Activated T-helper 2 cell treated with anti-CD3 and anti-CD28 coated beads, Interferon-gamma antibody, Interleukin-2, Interleukin-4, amounts not matched to agents 10 μg/mL and 5 μg/mL and 100 μg/mL, durations not matched to agents 14 hours and 24 hours and 36 hours (primary cell): ENCODE measurements around the gene JPH2. TPM values are rescaled to one million over a fixed set of nuclear protein-coding genes. Genes with fewer than 3 reads are reported as not detected.
"Not testable (repeated sequence)": the region's sequence is repeated elsewhere in the genome, so short reads cannot be mapped to it uniquely, and the experiment has no call there.

Experiments
- DNase-seq: peaks from one replicate; pipeline ENCODE4 v3.0.0; 2021; ENCODE audit warnings: low spot score
- H3K27ac Mint-ChIP-seq: one replicate; pipeline ENCODE4 v1.8.0; 2021; ENCODE audit warnings: mixed read lengths
- H3K27me3 Mint-ChIP-seq: one replicate; pipeline ENCODE4 v1.8.0; 2021; ENCODE audit warnings: low read depth, mixed read lengths
- H3K36me3 Mint-ChIP-seq: one replicate; pipeline ENCODE4 v1.8.0; 2021; ENCODE audit warnings: low read depth, mixed read lengths
- H3K4me1 Mint-ChIP-seq: one replicate; pipeline ENCODE4 v1.8.0; 2021; ENCODE audit warnings: low read depth, mixed read lengths
- H3K4me3 Mint-ChIP-seq: one replicate; pipeline ENCODE4 v1.8.0; 2021; ENCODE audit warnings: low read depth, mild to moderate bottlenecking, moderate library complexity, mixed read lengths
- H3K9me3 Mint-ChIP-seq: one replicate; pipeline ENCODE4 v1.8.0; 2021; ENCODE audit warnings: mixed read lengths
- intact Hi-C: fragments of 100-400 bp; cut with micrococcal nuclease; formaldehyde crosslinking; loops from one replicate; pipeline ENCODE4 v1.15.1; 2023
- total RNA-seq: library from RNA; stranded (reverse); gene quantifications from 2 replicates; pipeline ENCODE4 v1.2.3, GENCODE V29; 2022

JPH2 gene
- total RNA-seq, 1 donor from 2014 or later: not detected

GRCh38 chr20:44193801-44194200 is 6.8 kb upstream of the JPH2 start:
- H3K27ac Mint-ChIP-seq: no peak overlapping the region
- H3K4me1 Mint-ChIP-seq: peaks cover 7% of the 10 kb centered on the region
- no peak overlapping the region for H3K4me3 Mint-ChIP-seq
- intact Hi-C loops: loop anchor here (5.0 kb wide), 1 partner anchor 56 kb away; no protein-coding TSS in a partner anchor
- H3K27me3 Mint-ChIP-seq: peaks cover 12% of the 10 kb centered on the region
- peaks cover 25% of the 10 kb centered on the region for H3K36me3 Mint-ChIP-seq
- no peaks in the 10 kb centered on the region for H3K9me3 Mint-ChIP-seq
- DNase-seq: no peak

DNA sequence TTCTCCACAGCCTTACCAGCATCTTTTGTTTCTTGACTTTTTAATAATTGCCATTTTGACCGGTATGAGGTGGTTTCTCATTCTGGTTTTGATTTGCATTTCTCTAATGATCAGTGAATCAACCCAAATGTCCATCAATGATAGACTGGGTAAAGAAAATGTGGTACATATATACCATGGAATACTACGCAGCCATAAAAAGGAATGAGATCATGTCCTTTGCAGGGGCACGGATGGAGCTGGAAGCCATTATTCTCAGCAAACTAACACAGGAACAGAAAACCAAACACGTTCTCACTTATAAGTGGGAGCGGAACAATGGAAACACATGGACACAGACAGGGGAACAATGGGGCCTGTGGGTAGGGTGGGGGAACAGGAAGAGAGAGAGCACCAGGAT is 4.7 kb upstream of the JPH2 start:
- H3K27me3 Mint-ChIP-seq: peaks cover 27% of the 10 kb centered on the region
- DNase-seq, H3K4me3 Mint-ChIP-seq, H3K36me3 Mint-ChIP-seq, H3K4me1 Mint-ChIP-seq, H3K9me3 Mint-ChIP-seq, H3K27ac Mint-ChIP-seq: not testable (repeated sequence)
- intact Hi-C loops: loop anchor here (5.0 kb wide), 1 partner anchor 54 kb away; no protein-coding TSS in a partner anchor

- H3K27me3 Mint-ChIP-seq: peaks cover 36% of the 10 kb centered on the region
- not testable (repeated sequence) for H3K36me3 Mint-ChIP-seq
Observed at GRCh38 chr20:44190197-44190852, 3.3 kb upstream of the JPH2 start.

DNA sequence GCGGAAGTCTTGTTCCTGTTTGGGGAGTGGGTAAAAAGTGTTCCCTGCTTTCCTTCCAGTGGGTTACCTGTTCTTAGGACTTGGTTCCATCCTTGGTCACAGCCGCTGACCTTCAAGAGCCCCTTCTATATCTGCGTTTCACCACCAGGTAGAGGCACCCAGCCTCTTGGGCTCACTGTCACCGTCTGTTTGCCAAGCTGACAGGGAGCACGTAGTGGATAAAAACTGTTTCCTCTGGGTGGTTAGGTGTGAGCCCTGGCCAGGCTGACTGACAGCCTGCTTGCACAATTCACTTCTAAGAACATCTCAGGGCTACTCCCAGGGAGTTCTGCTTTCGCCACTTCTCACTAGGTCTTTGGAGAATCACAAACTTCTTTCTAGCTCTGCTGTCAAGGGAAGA is 1.8 kb upstream of the JPH2 start:
- DNase-seq: no peak
- peaks cover 3% of the 10 kb centered on the region for H3K4me1 Mint-ChIP-seq
- peaks cover 47% of the 10 kb centered on the region for H3K27me3 Mint-ChIP-seq
- intact Hi-C loops: no loop called here
- H3K4me3 Mint-ChIP-seq: no peak overlapping the region
- no peak overlapping the region for H3K27ac Mint-ChIP-seq
- H3K36me3 Mint-ChIP-seq: no peaks in the 10 kb centered on the region
- H3K9me3 Mint-ChIP-seq: no peaks in the 10 kb centered on the region

More at GRCh38 chr20:44190197-44190852, 3.3 kb upstream of the JPH2 start:
- H3K9me3 Mint-ChIP-seq, H3K4me1 Mint-ChIP-seq, H3K27ac Mint-ChIP-seq, H3K4me3 Mint-ChIP-seq: not testable (repeated sequence)
- DNase-seq: peak; percentile 17
- intact Hi-C loops: loop anchor here (1.0 to 5.0 kb wide), 2 partner anchors 53 to 74 kb away; no protein-coding TSS in a partner anchor

GRCh38 chr20:44187772-44188709 is 1.1 kb upstream of the JPH2 start:
- peaks cover 47% of the 10 kb centered on the region for H3K27me3 Mint-ChIP-seq
- no peaks in the 10 kb centered on the region for H3K36me3 Mint-ChIP-seq
- no peak overlapping the region for H3K27ac Mint-ChIP-seq
- intact Hi-C loops: no loop called here
- DNase-seq: no peak
- H3K4me1 Mint-ChIP-seq: peaks cover 3% of the 10 kb centered on the region
- H3K4me3 Mint-ChIP-seq: no peak overlapping the region
- no peaks in the 10 kb centered on the region for H3K9me3 Mint-ChIP-seq

GRCh38 chr20:44186674-44187053 is 324 bp downstream of the JPH2 start:
- Mint-ChIP-seq H3K4me1 (peaks cover 4% of the 10 kb centered on the region), H3K27ac (no peak overlapping the region), H3K9me3 (no peaks in the 10 kb centered on the region), H3K4me3 (no peak overlapping the region), H3K27me3 (peaks cover 51% of the 10 kb centered on the region), H3K36me3 (no peaks in the 10 kb centered on the region)
- intact Hi-C loops: no loop called here
- no peak for DNase-seq

DNA sequence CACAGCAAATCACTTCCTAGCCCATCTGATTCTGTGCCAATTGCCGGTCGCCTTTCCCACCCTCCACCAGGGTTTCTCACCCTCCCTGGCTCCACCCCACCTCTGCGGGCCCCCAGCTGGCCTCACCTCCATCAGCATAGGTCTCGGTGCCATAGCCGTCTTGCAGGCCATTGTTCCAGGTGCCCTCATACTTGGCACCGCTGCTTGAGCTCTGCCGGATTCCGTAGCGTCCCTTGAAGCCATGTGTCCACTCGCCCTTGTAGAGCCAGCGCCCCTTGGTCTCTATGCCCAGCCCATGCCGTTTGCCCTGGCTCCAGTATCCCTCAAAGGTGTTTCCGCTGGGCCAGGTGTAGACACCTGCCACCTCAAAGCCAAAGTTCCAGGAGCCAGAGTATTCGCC is 787 bp downstream of the JPH2 start:
- no peaks in the 10 kb centered on the region for H3K9me3 Mint-ChIP-seq
- peaks cover 4% of the 10 kb centered on the region for H3K4me1 Mint-ChIP-seq
- no peak overlapping the region for H3K4me3 Mint-ChIP-seq
- no peak for DNase-seq
- no peak overlapping the region for H3K27ac Mint-ChIP-seq
- no peaks in the 10 kb centered on the region for H3K36me3 Mint-ChIP-seq
- H3K27me3 Mint-ChIP-seq: peaks cover 55% of the 10 kb centered on the region
- intact Hi-C loops: no loop called here

DNA sequence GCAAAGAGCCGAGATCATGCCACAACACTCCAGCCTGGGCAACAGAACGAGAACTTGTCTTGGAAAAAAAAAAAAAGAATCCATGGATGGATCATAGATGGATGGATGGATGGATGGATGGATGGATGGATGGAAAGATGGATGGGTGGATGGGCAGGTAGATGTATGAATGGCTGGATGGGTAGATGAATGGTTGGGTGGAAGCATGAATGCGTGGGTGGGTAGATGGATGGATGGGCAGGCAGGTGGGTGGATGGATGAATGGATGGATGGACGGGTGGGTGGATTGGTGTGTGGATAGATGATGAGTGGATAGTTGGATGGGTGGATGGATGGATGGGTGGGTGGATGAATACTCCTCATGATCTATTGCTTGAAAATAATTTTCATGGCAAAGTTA is 1.4 kb downstream of the JPH2 start:
- intact Hi-C loops: no loop called here
- no peak overlapping the region for H3K4me3 Mint-ChIP-seq
- no peaks in the 10 kb centered on the region for H3K9me3 Mint-ChIP-seq
- peaks cover 56% of the 10 kb centered on the region for H3K27me3 Mint-ChIP-seq
- no peak overlapping the region for H3K27ac Mint-ChIP-seq
- DNase-seq: no peak
- H3K4me1 Mint-ChIP-seq: peaks cover 4% of the 10 kb centered on the region
- H3K36me3 Mint-ChIP-seq: no peaks in the 10 kb centered on the region

DNA sequence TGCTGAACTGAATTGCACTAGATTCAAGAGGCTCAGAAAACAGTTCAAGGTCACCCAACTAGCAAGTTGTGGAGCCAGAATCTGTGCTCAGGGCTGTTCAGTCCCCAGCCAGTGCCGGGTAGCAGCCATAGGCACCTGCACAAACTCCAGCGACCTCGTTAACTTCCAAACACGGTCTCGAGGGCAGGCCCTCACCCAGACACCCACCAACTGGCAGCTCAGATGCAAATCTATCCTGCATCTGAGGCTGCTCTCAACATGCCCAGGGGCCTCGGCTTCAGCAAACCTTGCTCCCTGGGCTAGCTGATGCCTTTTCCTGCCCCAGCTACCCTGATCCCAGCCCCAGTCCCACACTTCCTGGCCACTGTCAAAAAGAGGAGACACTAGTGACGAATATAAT is 3.7 kb downstream of the JPH2 start:
- Mint-ChIP-seq H3K36me3 (no peaks in the 10 kb centered on the region), H3K27ac (no peak overlapping the region), H3K9me3 (no peaks in the 10 kb centered on the region), H3K27me3 (peaks cover 49% of the 10 kb centered on the region), H3K4me1 (peaks cover 3% of the 10 kb centered on the region), H3K4me3 (no peak overlapping the region)
- DNase-seq: no peak
- intact Hi-C loops: no loop called here

DNA sequence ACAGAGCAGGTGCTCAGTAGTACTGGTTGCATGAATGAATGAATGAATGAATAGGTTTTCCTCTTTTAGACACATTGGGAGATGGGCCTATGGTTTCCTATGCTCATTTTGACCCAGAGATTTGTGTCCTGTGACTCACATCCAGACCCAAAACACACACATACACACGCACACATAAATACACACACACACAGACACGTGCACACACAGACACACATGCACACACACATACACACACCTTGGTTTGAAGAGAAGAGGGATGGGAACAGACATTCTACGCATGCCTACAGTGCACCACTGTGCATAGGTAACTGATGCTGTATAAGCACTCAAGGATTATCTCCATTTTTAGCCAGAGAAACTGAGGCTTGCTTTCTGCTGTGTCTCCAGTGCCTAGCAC is 4.1 kb downstream of the JPH2 start:
- Mint-ChIP-seq H3K4me1 (peaks cover 1% of the 10 kb centered on the region), H3K4me3 (no peak overlapping the region), H3K27ac (no peak overlapping the region), H3K27me3 (peaks cover 46% of the 10 kb centered on the region), H3K36me3 (no peaks in the 10 kb centered on the region), H3K9me3 (no peaks in the 10 kb centered on the region)
- intact Hi-C loops: no loop called here
- no peak for DNase-seq

- H3K4me1 Mint-ChIP-seq: peaks cover 1% of the 10 kb centered on the region
- H3K9me3 Mint-ChIP-seq: no peaks in the 10 kb centered on the region
- peaks cover 42% of the 10 kb centered on the region for H3K27me3 Mint-ChIP-seq
- H3K36me3 Mint-ChIP-seq: no peaks in the 10 kb centered on the region
- H3K27ac Mint-ChIP-seq: no peak overlapping the region
- intact Hi-C loops: no loop called here
- no peak overlapping the region for H3K4me3 Mint-ChIP-seq
- no peak for DNase-seq
Observed at GRCh38 chr20:44182135-44182765, 4.7 kb downstream of the JPH2 start.

GRCh38 chr20:44181611-44182010 is 5.4 kb downstream of the JPH2 start:
- Mint-ChIP-seq H3K4me3 (no peak overlapping the region), H3K27ac (no peak overlapping the region), H3K27me3 (peaks cover 38% of the 10 kb centered on the region), H3K36me3 (no peaks in the 10 kb centered on the region), H3K9me3 (no peaks in the 10 kb centered on the region), H3K4me1 (peaks cover 1% of the 10 kb centered on the region)
- intact Hi-C loops: no loop called here
- DNase-seq: no peak

- H3K27me3 Mint-ChIP-seq: peaks cover 34% of the 10 kb centered on the region
- H3K4me3 Mint-ChIP-seq: no peak overlapping the region
- H3K36me3 Mint-ChIP-seq: no peaks in the 10 kb centered on the region
Observed at GRCh38 chr20:44180814-44181213, 6.2 kb downstream of the JPH2 start.

More at GRCh38 chr20:44180814-44181213, 6.2 kb downstream of the JPH2 start:
- H3K27ac Mint-ChIP-seq: no peak overlapping the region
- H3K9me3 Mint-ChIP-seq: no peaks in the 10 kb centered on the region
- intact Hi-C loops: no loop called here
- peaks cover 1% of the 10 kb centered on the region for H3K4me1 Mint-ChIP-seq
- no peak for DNase-seq
